ENCODE results near the gene RPL41.

The RPL41 gene

DNA sequence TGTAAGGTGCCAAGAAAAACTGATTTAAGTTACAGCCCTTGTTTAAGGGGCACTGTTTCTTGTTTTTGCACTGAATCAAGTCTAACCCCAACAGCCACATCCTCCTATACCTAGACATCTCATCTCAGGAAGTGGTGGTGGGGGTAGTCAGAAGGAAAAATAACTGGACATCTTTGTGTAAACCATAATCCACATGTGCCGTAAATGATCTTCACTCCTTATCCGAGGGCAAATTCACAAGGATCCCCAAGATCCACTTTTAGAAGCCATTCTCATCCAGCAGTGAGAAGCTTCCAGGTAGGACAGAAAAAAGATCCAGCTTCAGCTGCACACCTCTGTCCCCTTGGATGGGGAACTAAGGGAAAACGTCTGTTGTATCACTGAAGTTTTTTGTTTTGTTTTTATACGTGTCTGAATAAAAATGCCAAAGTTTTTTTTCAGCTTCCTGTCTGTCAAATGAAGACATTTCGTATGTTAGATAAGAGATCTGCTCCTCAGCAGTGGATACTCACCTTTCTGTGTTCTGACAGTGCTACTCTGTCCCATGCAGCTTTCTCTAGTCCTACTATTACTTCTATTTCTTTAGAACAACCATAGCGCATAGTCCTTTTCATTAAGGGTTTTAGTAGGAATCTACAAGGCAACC lies 13.2 kb upstream of the RPL41 start:
- DNase-seq (ENCODE audit: low read depth): no peak
- TF ChIP-seq, protein P1, sequence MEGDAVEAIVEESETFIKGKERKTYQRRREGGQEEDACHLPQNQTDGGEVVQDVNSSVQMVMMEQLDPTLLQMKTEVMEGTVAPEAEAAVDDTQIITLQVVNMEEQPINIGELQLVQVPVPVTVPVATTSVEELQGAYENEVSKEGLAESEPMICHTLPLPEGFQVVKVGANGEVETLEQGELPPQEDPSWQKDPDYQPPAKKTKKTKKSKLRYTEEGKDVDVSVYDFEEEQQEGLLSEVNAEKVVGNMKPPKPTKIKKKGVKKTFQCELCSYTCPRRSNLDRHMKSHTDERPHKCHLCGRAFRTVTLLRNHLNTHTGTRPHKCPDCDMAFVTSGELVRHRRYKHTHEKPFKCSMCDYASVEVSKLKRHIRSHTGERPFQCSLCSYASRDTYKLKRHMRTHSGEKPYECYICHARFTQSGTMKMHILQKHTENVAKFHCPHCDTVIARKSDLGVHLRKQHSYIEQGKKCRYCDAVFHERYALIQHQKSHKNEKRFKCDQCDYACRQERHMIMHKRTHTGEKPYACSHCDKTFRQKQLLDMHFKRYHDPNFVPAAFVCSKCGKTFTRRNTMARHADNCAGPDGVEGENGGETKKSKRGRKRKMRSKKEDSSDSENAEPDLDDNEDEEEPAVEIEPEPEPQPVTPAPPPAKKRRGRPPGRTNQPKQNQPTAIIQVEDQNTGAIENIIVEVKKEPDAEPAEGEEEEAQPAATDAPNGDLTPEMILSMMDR (IDR thresholded peaks at IDR 0.05; ENCODE audit: low read length, missing control alignments): no peak
- peak overlapping the region; percentile 90 for H3K4me3 ChIP-seq (replicated peaks; ENCODE audit: low read depth, low read length)

DNA sequence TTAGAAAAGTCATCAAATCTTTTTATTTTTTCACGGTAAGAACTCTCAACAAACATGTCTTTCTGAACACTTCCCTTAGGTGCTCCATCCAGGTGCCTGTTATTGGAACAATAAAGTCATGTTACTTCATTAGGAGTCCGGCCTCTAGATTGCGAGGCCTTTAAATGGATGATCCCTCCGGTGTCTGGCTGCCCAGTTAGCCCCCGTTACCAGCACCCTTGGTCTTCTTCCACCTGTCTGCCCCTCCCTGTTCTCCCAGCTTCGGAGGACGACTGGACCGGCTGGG lies 12.7 kb upstream of the RPL41 start:
- no peak for DNase-seq (ENCODE audit: low read depth)
- TF ChIP-seq, protein P1 (IDR thresholded peaks at IDR 0.05; ENCODE audit: low read length, missing control alignments): no peak
- peak overlapping the region; percentile 90 for H3K4me3 ChIP-seq (replicated peaks; ENCODE audit: low read depth, low read length)

DNA sequence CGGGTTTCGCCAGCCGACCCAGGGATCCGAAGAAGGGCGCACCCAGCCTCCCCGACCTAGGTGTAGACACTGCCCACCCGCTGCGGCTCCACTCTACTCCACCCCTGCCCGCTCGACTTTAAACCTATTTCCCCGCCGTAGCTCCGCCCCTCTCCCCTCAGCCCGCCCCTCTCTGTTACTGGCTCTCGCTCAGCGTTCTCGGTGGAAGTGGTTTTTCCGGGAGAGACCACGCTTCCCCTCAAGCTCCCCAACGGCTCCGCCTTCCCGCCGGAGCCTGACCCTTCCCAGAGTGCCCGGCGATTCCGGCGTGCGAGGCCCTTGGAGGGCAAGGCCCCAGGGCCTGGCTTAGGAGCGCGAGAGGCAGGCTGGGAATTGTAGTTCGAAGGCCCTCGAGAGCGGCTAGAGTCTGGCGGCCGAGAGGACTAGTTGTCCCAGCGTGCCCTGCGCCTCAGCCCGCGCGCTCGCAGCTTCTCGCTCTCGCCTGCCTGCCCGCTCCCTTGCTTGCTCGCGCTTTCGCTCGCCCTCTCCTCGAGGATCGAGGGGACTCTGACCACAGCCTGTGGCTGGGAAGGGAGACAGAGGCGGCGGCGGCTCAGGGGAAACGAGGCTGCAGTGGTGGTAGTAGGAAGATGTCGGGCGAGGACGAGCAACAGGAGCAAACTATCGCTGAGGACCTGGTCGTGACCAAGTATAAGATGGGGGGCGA lies 12.2 kb upstream of the RPL41 start, which contains the start of gene PA2G4:
PA2G4 (plus strand) TSS at position 451 of the 706 bp plus-strand sequence; CDS start at position 630, 179 bp downstream.
- peak; percentile 99 for DNase-seq (ENCODE audit: low read depth)
- peak within 1 kb of the TSS; percentile 90 for H3K4me3 ChIP-seq (replicated peaks; ENCODE audit: low read depth, low read length)
- TF ChIP-seq, protein P1 (IDR thresholded peaks at IDR 0.05; ENCODE audit: low read length, missing control alignments): no peak

DNA sequence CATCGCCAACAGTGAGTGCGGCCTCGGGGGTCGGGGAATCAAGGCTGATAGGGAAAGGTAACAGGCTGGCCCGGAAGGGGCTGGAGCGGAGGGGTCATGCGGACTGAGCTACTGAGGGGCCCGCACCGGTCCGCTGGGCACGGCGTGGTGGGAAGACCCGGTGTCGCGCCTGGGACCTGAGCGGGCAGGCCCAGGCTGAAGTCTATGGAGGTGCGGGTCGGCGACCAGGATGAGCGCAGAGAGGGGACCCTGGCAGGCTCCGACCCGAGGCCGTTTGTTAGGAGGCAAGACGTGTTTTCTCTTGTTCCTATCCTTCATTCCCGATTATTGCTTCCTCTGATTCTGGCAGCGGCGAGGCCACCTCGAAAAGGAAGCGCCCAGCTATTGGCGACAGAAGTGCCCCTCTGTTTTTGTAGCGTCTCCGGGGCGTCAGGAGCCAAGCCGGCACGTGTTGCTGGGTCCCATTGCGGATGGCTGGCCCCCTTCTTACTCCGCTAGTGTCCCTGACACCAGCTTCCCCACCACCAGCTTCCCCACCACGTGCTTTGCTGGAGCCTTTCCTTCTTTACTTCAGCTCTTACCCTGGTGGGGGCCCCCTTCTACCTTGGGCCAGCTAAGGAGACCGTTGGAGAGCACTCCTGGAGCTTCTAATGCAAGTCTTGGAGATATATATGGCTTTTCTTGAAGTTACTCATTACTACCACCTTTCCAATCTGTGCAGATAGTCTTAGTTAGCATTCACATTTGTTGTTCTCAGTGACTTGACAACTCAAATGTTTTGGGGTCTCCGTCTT lies 11.4 kb upstream of the RPL41 start:
- H3K4me3 ChIP-seq (replicated peaks; ENCODE audit: low read depth, low read length): peak overlapping the region; percentile 90
- DNase-seq (ENCODE audit: low read depth): no peak
- TF ChIP-seq, protein P1 (IDR thresholded peaks at IDR 0.05; ENCODE audit: low read length, missing control alignments): no peak

DNA sequence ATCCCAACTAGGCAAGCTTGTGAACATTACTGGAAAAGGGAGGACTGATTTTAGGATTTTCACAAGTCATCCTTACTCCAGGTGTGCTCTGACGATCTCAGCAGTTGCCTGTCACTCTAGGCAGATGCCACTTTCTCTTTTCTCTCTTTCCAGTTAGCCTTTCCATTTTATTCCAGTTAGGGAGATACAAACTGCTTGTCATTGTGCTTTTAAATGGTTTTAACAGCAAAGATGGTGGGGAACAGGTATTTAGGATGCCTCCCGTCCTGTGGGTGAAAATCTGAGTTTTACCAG lies 10.9 kb upstream of the RPL41 start:
- H3K4me3 ChIP-seq (replicated peaks; ENCODE audit: low read depth, low read length): peak overlapping the region; percentile 90
- TF ChIP-seq, protein P1 (IDR thresholded peaks at IDR 0.05; ENCODE audit: low read length, missing control alignments): no peak
- DNase-seq (ENCODE audit: low read depth): no peak

DNA sequence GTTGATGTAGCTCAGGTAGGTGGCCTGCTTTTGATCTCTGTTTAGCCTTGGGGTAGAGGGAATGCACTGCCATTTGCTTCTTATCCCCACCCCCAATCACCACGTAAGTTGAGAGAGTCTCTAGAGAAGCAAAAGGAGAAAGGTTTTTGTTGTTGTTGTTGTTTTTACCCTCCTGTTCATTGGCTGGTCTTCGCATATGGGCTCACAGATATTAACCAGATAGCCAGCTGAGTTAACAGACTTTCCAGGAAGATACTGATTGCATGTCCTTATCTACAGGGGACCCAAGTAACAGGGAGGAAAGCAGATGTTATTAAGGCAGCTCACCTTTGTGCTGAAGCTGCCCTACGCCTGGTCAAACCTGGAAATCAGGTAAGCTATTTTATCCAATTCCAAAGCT lies 9.2 kb upstream of the RPL41 start:
- no peak overlapping the region for H3K4me3 ChIP-seq (replicated peaks; ENCODE audit: low read depth, low read length)
- TF ChIP-seq, protein P1 (IDR thresholded peaks at IDR 0.05; ENCODE audit: low read length, missing control alignments): no peak
- no peak for DNase-seq (ENCODE audit: low read depth)
